Measurements from ENCODE around the gene GRM5.

The GRM5 gene

GRCh38 chr11:88695689-88696414 lies 369.9 kb downstream of the GRM5 start:
- DNase-seq = no peak

- DNase-seq = no peak
Observed at GRCh38 chr11:88692306-88693086, 373.3 kb downstream of the GRM5 start.

- no peak for DNase-seq
Observed at GRCh38 chr11:88689548-88690240, 376.1 kb downstream of the GRM5 start.

DNA sequence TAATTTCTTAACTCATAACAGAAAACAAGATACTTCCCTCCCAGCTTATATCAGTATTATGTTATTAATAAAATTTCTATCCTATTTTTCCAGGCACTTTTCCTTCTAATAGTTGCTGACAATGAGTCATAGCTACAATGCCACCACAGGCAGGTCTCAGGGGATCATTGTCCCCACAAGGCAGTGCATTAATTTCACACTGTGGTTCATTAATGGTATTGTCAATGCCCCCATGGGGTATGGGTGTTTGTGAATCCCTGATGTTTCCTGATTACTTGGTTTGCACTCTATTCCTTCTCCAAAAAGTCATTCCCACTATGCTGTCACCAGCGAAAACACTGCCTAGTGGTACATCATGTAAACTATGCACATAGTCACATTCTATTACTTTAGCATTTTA lies 382.8 kb downstream of the GRM5 start:
- no peak for DNase-seq

- DNase-seq = no peak
Observed at GRCh38 chr11:88680806-88681205, 385.0 kb downstream of the GRM5 start.

GRCh38 chr11:88666364-88666763 lies 399.4 kb downstream of the GRM5 start:
- no peak for DNase-seq

- no peak for DNase-seq
Observed at GRCh38 chr11:88657076-88657738, 408.6 kb downstream of the GRM5 start.

- DNase-seq = no peak
Observed at GRCh38 chr11:88656283-88656682, 409.5 kb downstream of the GRM5 start.

GRCh38 chr11:88655656-88656055 lies 410.1 kb downstream of the GRM5 start:
- no peak for DNase-seq

DNA sequence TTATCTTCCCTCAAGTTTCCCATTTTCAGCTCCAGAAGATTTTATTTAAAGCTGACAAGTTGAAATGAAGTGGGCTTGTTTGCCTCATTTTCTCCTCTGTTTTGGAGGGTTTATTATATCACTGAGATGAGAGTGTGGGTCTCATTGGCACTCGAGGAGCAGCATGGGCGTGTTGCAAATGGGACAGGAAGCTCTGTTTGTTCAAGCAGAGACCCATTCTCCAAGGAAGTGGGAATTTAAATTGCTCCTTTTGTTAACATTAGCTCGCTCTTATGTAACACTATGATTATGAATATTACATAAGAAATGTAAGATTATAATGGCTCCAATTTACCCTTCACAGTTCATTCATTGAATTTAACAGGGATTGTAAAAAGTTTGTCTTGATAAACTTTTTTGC lies 410.6 kb downstream of the GRM5 start:
- DNase-seq = no peak

- DNase-seq = no peak
Observed at GRCh38 chr11:88651556-88651955, 414.2 kb downstream of the GRM5 start.

DNA sequence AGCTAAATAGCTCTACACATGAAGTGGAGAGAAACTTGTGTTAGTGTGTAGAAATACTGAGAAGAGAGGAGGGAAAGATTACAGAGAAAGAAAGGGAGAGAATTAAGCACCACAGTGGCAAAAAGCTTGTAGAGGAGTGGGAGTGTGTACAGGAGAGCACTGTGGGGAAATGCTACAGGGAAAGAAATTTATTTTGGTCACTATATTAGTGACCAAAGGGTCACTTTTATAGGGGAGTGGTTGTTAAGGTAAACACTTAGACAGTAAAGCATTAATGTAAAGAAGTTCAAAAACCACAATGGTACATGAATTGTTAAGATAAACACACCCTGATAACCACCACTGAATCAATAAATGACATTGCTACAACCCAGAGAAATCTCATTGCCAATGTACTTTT lies 421.1 kb downstream of the GRM5 start:
- DNase-seq = no peak

DNA sequence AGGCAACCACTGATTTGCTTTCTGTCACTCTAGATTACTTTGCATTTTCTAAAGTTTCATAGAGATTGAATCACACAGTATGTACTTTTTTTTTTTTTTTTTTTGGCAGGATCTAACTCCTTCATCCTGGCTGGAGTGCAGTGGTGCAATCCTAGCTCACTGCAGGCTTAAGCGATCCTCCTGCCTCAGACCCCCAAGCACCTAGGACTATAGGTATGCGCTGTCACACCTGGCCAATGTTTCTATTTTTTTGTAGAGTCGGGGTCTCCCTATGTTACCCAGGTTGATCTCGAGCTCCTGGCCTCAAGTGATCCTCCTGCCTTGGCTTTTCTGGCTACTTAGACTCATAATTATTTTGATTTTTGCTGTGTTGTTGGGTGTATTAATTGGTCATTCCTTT lies 433.6 kb downstream of the GRM5 start:
- DNase-seq = no peak

GRCh38 chr11:88631497-88631896 lies 434.3 kb downstream of the GRM5 start:
- DNase-seq = no peak

GRCh38 chr11:88629496-88629895 lies 436.3 kb downstream of the GRM5 start:
- no peak for DNase-seq

DNA sequence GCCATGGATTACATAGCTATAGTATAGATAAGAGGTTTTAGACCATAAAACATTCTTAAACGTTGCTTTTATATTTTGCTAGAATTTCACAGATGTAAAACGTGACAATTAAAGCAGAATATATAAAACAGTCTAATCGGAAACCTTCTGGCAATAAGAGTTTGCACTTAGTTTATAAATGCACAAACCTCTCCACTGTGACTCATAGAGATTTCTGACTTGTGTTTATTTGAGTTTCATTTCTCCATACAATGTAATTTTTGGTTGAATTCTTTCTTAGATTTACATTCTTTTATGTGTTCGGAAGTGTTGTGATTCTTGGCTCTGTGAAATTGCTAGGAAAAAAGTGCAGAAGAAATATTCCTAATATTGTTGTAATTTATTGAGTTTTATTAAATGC lies 439.6 kb downstream of the GRM5 start:
- no peak for DNase-seq

DNA sequence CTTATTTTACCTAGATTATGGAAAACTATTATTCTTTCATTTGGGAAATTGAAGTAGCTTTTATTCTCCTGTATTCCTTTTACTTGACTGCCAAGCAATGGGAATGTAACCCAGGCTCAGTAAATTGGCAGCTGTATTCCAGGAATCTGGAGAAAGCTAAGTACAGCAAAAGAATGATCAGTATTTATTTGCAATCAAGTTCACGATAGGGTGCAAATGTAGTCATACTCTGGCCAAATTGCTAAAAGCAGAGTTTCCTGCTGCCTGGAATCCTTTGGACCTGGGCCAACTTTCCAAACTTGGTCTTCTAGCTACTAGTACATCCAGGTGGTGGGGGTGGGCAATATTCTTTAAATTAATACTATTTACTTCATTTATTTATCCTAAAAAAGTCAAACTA lies 442.3 kb downstream of the GRM5 start:
- no peak for DNase-seq

DNA sequence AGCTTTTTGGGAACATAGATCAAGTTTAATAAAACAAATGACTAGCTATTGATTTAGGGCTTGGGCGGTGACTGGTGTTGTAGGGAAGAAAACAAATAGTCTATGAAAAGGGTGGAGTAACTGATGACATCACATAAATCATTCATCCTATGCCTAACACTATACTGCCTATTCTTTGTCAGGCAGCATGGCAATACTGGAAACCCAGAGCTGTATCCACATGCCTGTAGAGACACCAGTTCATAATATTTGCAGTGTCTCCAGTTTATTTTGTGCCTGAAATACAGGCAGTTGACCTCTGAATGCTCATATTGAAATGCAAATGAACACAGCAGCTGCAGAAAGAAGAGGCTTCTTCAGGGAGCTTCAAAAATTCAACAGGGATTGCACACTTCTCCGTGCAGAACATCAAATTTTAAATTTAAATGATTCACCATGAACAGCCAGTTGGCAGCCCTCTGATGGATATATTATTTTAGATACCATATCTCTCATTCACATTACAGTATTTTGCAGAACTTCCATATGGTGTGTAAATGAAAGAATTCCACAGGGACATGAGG lies 445.1 kb downstream of the GRM5 start:
- DNase-seq = no peak

- DNase-seq = no peak
Observed at GRCh38 chr11:88619656-88620385, 446.0 kb downstream of the GRM5 start.

DNA sequence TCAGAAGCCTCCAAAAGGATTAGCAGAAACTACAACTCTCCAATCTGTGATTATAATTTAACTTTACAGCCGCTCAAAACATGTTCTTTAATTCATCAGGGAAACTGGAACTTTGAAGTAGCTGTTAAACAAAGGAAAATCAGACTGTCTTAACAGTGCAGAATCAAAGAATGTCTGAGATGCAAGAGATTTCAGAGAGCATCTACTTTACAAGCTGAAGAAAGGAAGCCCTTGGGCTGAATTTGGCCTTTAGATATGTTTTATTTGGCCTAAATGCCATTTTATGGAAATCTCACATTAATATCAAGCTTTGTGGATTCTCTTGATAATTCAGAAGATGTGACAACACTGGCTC lies 446.7 kb downstream of the GRM5 start:
- DNase-seq = no peak

- DNase-seq = no peak
Observed at GRCh38 chr11:88618327-88619070, 447.3 kb downstream of the GRM5 start.

DNA sequence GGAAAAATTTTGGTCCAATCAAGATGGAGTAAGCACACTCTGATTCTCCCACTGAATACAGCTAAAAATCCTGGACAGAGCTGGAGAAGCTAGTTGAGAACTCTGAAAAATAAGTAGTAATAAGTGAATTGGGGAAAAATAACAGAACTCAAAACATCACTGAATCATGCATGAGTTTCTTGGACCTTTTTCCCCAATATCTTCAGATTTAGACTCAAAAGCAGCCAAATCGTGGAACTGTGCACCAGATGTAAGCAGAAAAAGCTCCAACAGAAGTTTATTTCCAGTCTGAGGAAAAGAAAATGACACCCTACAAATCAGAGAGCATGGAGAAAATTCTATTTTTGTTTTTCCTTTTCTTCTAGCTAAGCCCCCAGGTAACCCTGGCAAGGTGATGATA lies 448.6 kb downstream of the GRM5 start:
- DNase-seq = no peak
